Stimulated activated CD8-positive, alpha-beta memory T cell treated with anti-CD3 and anti-CD28 coated beads, Interleukin-2, amount 100 ng/mL, for 48 hours (primary cell): ENCODE data around the gene HERC5.

ENCODE experiments used
- DNase-seq, 2 donors: peaks; one replicate each; pipeline ENCODE4 v3.0.0-alpha.2; 2020; ENCODE audit warnings: low read depth in 2 of 2

HERC5 gene

GRCh38 chr4:88522702-88523324, 65.9 kb downstream of the HERC5 start:
- peak in 1 of 2 donors; percentile 30 for DNase-seq

GRCh38 chr4:88523325-88524129, 66.6 kb downstream of the HERC5 start, which contains the start of gene PYURF:
PYURF (minus strand) TSS chr4:88523776; CDS start chr4:88523700, 76 bp downstream.
- DNase-seq: peak; percentile 87 to 89

GRCh38 chr4:88524171-88524570, 67.3 kb downstream of the HERC5 start:
- DNase-seq: no peak

- DNase-seq: no peak
Observed at GRCh38 chr4:88526221-88526815, 69.4 kb downstream of the HERC5 start.

- DNase-seq: no peak
Observed at GRCh38 chr4:88527787-88528186, 70.9 kb downstream of the HERC5 start.

GRCh38 chr4:88528861-88529260, 71.9 kb downstream of the HERC5 start:
- no peak for DNase-seq

- no peak for DNase-seq
Observed at GRCh38 chr4:88531549-88531948, 74.6 kb downstream of the HERC5 start.

- DNase-seq: no peak
Observed at GRCh38 chr4:88533088-88533790, 76.3 kb downstream of the HERC5 start.

GRCh38 chr4:88533937-88534750, 77.2 kb downstream of the HERC5 start:
- no peak for DNase-seq

- DNase-seq: peak in 1 of 2 donors; percentile 6
Observed at GRCh38 chr4:88535090-88535755, 78.3 kb downstream of the HERC5 start.

GRCh38 chr4:88537709-88538108, 80.8 kb downstream of the HERC5 start:
- DNase-seq: no peak

GRCh38 chr4:88539322-88540068, 82.6 kb downstream of the HERC5 start:
- peak; percentile 66 to 71 for DNase-seq

GRCh38 chr4:88549815-88550214, 92.9 kb downstream of the HERC5 start:
- DNase-seq: no peak
